Astrocyte of the cerebellum (primary cell): ENCODE results near the gene SF3B2.

Experiments
- DNase-seq: peaks from one replicate; pipeline ENCODE4 v3.0.0-alpha.2; 2011; ENCODE audit warnings: low read depth
- H3K4me3 ChIP-seq: 2 replicates; pipeline ENCODE4 v1.5.1; 2011; ENCODE audit warnings: mild to moderate bottlenecking, low read depth, low read length, moderate library complexity
- in situ Hi-C: cut with HindIII; loops from 2 replicates; pipeline ENCODE4 v1.10.0; 2017; ENCODE audit warnings: low sequenced_read_pairs
- TF ChIP-seq, protein P1 (sequence below): IDR thresholded peaks from 2 replicates; pipeline ENCODE4 v1.5.1; 2012; ENCODE audit warnings: low read length, low read depth, moderate library complexity, mild to moderate bottlenecking; ENCODE audit errors: missing control alignments

The SF3B2 gene

GRCh38 chr11:66106786-66107599 lies 54.8 kb downstream of the SF3B2 start:
- H3K4me3 ChIP-seq, result no peak overlapping the region
- TF ChIP-seq, protein P1, sequence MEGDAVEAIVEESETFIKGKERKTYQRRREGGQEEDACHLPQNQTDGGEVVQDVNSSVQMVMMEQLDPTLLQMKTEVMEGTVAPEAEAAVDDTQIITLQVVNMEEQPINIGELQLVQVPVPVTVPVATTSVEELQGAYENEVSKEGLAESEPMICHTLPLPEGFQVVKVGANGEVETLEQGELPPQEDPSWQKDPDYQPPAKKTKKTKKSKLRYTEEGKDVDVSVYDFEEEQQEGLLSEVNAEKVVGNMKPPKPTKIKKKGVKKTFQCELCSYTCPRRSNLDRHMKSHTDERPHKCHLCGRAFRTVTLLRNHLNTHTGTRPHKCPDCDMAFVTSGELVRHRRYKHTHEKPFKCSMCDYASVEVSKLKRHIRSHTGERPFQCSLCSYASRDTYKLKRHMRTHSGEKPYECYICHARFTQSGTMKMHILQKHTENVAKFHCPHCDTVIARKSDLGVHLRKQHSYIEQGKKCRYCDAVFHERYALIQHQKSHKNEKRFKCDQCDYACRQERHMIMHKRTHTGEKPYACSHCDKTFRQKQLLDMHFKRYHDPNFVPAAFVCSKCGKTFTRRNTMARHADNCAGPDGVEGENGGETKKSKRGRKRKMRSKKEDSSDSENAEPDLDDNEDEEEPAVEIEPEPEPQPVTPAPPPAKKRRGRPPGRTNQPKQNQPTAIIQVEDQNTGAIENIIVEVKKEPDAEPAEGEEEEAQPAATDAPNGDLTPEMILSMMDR, result no peak
- in situ Hi-C loops, result no loop called here
- DNase-seq, result no peak

- DNase-seq, result no peak
- TF ChIP-seq, protein P1, result no peak
- in situ Hi-C loops, result no loop called here
- no peak overlapping the region for H3K4me3 ChIP-seq
Observed at GRCh38 chr11:66107600-66108510, 55.7 kb downstream of the SF3B2 start.

- in situ Hi-C loops, result no loop called here
- no peak for DNase-seq
- H3K4me3 ChIP-seq, result no peak overlapping the region
- TF ChIP-seq, protein P1, result no peak
Observed at GRCh38 chr11:66109294-66109693, 57.1 kb downstream of the SF3B2 start.

GRCh38 chr11:66111158-66111557 lies 59.0 kb downstream of the SF3B2 start:
- TF ChIP-seq, protein P1, result no peak
- no peak for DNase-seq
- no peak overlapping the region for H3K4me3 ChIP-seq
- in situ Hi-C loops, result no loop called here

DNA sequence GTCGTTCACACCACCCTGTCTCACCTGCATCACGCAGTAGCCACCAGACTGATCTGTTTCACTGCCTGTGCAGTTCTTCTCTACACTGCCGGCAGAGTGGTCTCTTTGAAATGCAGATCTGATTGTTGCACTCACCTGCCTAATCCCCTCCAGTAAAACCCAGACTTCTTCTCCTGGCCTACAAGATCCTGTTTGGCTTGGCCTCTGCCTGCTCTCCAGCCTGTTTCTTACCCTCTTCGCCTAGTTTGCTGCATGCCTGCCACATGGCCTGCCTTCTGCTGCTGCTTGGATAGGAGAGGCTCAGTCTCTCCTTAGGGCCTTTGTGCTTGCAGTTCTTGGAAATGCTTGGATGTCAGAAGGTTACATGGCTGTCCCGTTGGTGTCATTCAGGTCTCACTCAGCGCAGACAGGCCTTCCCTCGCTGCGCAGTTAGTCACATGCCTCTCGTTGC lies 59.9 kb downstream of the SF3B2 start:
- H3K4me3 ChIP-seq, result no peak overlapping the region
- DNase-seq, result no peak
- in situ Hi-C loops, result no loop called here
- TF ChIP-seq, protein P1, result no peak
